ENCODE results near the gene CER1.

GRCh38 chr9:14678776-14679175, 43.8 kb downstream of the CER1 start:
- TF ChIP-seq CTCF (IDR thresholded peaks at IDR 0.05), result no peak
- no peak for TF ChIP-seq POLR2A (IDR thresholded peaks at IDR 0.05)

Data from testis (tissue), 2 donors.